ENCODE results near the gene UCHL3. TPM values are rescaled to one million over a fixed set of nuclear protein-coding genes. Genes with fewer than 3 reads are reported as not detected.

UCHL3 gene
- total RNA-seq, 1 donor from 2014 or later = 25.5 TPM

GRCh38 chr13:75637181-75637750 lies 87.7 kb downstream of the UCHL3 start:
- peaks cover 13% of the 10 kb centered on the region for H3K27me3 Mint-ChIP-seq (ENCODE audit: unreplicated experiment)
- TF ChIP-seq, protein P1, sequence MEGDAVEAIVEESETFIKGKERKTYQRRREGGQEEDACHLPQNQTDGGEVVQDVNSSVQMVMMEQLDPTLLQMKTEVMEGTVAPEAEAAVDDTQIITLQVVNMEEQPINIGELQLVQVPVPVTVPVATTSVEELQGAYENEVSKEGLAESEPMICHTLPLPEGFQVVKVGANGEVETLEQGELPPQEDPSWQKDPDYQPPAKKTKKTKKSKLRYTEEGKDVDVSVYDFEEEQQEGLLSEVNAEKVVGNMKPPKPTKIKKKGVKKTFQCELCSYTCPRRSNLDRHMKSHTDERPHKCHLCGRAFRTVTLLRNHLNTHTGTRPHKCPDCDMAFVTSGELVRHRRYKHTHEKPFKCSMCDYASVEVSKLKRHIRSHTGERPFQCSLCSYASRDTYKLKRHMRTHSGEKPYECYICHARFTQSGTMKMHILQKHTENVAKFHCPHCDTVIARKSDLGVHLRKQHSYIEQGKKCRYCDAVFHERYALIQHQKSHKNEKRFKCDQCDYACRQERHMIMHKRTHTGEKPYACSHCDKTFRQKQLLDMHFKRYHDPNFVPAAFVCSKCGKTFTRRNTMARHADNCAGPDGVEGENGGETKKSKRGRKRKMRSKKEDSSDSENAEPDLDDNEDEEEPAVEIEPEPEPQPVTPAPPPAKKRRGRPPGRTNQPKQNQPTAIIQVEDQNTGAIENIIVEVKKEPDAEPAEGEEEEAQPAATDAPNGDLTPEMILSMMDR (IDR thresholded peaks at IDR 0.05; ENCODE audit: partially characterized antibody, unreplicated experiment) = no peak
- peaks cover 3% of the 10 kb centered on the region for H3K4me1 Mint-ChIP-seq (ENCODE audit: low read depth, unreplicated experiment)
- H3K36me3 Mint-ChIP-seq (ENCODE audit: unreplicated experiment) = no peaks in the 10 kb centered on the region
- H3K27ac Mint-ChIP-seq (ENCODE audit: unreplicated experiment) = peak overlapping the region; percentile 22
- DNase-seq = no peak
- H3K4me3 Mint-ChIP-seq (ENCODE audit: unreplicated experiment) = peak overlapping the region; percentile 73
- peaks cover 2% of the 10 kb centered on the region for H3K9me3 Mint-ChIP-seq (ENCODE audit: unreplicated experiment)

DNA sequence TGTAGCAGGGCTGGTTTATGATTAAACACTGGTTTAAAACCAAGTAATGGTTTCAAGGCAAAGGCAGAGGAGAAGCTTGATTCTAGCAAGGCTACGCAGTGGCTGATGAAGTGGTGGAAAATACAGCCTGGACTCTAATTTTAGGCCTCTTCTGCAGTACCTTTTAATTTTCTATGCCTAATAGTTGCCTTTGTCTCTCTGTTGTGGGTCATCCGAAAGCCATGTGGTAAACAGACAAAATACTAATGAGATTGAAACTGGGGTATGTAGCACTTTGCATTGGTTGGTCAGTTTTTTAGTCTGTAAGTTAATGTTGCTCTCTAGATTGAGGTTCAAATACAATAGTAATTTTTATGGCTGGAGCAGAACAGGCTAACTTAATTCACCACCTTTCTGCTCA lies 89.9 kb downstream of the UCHL3 start:
- no peak for DNase-seq
- H3K27ac Mint-ChIP-seq (ENCODE audit: unreplicated experiment) = no peak overlapping the region
- no peaks in the 10 kb centered on the region for H3K36me3 Mint-ChIP-seq (ENCODE audit: unreplicated experiment)
- TF ChIP-seq, protein P1 (IDR thresholded peaks at IDR 0.05; ENCODE audit: partially characterized antibody, unreplicated experiment) = no peak
- H3K4me3 Mint-ChIP-seq (ENCODE audit: unreplicated experiment) = no peak overlapping the region
- H3K9me3 Mint-ChIP-seq (ENCODE audit: unreplicated experiment) = peaks cover 2% of the 10 kb centered on the region
- H3K4me1 Mint-ChIP-seq (ENCODE audit: low read depth, unreplicated experiment) = peaks cover 3% of the 10 kb centered on the region
- H3K27me3 Mint-ChIP-seq (ENCODE audit: unreplicated experiment) = peaks cover 13% of the 10 kb centered on the region

DNA sequence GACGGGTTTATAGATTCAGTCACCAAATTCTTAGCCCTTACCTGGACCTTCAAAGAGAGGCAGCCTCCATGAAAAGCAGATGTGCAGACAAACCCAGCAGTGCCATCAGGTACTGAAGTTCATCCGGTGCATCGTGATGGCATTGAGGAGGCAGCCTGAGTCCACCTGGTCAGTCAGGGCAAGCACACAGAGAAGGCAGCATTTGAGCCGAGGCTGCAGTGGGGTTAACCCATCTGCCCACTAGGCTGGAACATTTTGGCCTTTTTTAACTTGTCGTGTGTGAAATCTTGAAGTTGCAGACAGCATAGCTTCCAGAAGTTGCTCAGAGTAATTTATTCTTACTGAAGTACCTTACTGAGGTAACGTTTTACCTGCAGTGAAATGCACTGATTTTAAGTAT lies 91.4 kb downstream of the UCHL3 start:
- H3K36me3 Mint-ChIP-seq (ENCODE audit: unreplicated experiment) = no peaks in the 10 kb centered on the region
- H3K4me3 Mint-ChIP-seq (ENCODE audit: unreplicated experiment) = no peak overlapping the region
- no peak overlapping the region for H3K27ac Mint-ChIP-seq (ENCODE audit: unreplicated experiment)
- peaks cover 13% of the 10 kb centered on the region for H3K27me3 Mint-ChIP-seq (ENCODE audit: unreplicated experiment)
- peaks cover 2% of the 10 kb centered on the region for H3K9me3 Mint-ChIP-seq (ENCODE audit: unreplicated experiment)
- DNase-seq = no peak
- TF ChIP-seq, protein P1 (IDR thresholded peaks at IDR 0.05; ENCODE audit: partially characterized antibody, unreplicated experiment) = no peak
- peaks cover 3% of the 10 kb centered on the region for H3K4me1 Mint-ChIP-seq (ENCODE audit: low read depth, unreplicated experiment)

GRCh38 chr13:75643182-75643581 lies 93.6 kb downstream of the UCHL3 start:
- TF ChIP-seq, protein P1 (IDR thresholded peaks at IDR 0.05; ENCODE audit: partially characterized antibody, unreplicated experiment) = no peak
- no peak overlapping the region for H3K27ac Mint-ChIP-seq (ENCODE audit: unreplicated experiment)
- no peak for DNase-seq
- no peaks in the 10 kb centered on the region for H3K9me3 Mint-ChIP-seq (ENCODE audit: unreplicated experiment)
- peaks cover 4% of the 10 kb centered on the region for H3K36me3 Mint-ChIP-seq (ENCODE audit: unreplicated experiment)
- no peaks in the 10 kb centered on the region for H3K4me1 Mint-ChIP-seq (ENCODE audit: low read depth, unreplicated experiment)
- no peak overlapping the region for H3K4me3 Mint-ChIP-seq (ENCODE audit: unreplicated experiment)
- H3K27me3 Mint-ChIP-seq (ENCODE audit: unreplicated experiment) = peaks cover 2% of the 10 kb centered on the region

- peaks cover 2% of the 10 kb centered on the region for H3K27me3 Mint-ChIP-seq (ENCODE audit: unreplicated experiment)
- peaks cover 3% of the 10 kb centered on the region for H3K9me3 Mint-ChIP-seq (ENCODE audit: unreplicated experiment)
- H3K4me1 Mint-ChIP-seq (ENCODE audit: low read depth, unreplicated experiment) = no peaks in the 10 kb centered on the region
- H3K36me3 Mint-ChIP-seq (ENCODE audit: unreplicated experiment) = peaks cover 4% of the 10 kb centered on the region
- DNase-seq = no peak
- H3K27ac Mint-ChIP-seq (ENCODE audit: unreplicated experiment) = no peak overlapping the region
- TF ChIP-seq, protein P1 (IDR thresholded peaks at IDR 0.05; ENCODE audit: partially characterized antibody, unreplicated experiment) = no peak
- H3K4me3 Mint-ChIP-seq (ENCODE audit: unreplicated experiment) = no peak overlapping the region
Measured at GRCh38 chr13:75643693-75644092, 94.1 kb downstream of the UCHL3 start.

All from glutamatergic neuron (in vitro differentiated cells).